HCT116 (cell line): ENCODE data around the gene SPATA16. TPM values are rescaled to one million over a fixed set of nuclear protein-coding genes. Genes with fewer than 3 reads are reported as not detected.

Experiments used
- ATAC-seq: fragments of 200-7000 bp; cut with Tn5 transposase; 2 replicates; pipeline ENCODE4 v1.9.1; 2020; ENCODE audit warnings: mild to moderate bottlenecking, moderate library complexity
- BruUV-seq: library from RNA; stranded (reverse); fragments of 400-500 nt; replicated peaks from 2 replicates; lab custom pipeline; 2021; lab: Mats Ljungman, UMichigan
- CTCF ChIA-PET: fragments of 300-600 bp; sonication (Branson Sonifier 250); formaldehyde crosslinking; loops from one replicate; lab custom pipeline; 2021; ENCODE audit warnings: antibody characterized with exemption; lab: Charles Lee
- POLR2A ChIA-PET: fragments of 300-600, 350-600 bp; sonication (Branson Sonifier 250); formaldehyde crosslinking; loops from one replicate; lab custom pipeline; 2021; ENCODE audit warnings: antibody characterized with exemption; lab: Charles Lee
- RAD21 ChIA-PET, 2 experiments: fragments of 300-600 bp; sonication (Branson Sonifier 250); formaldehyde crosslinking; loops; one replicate each; lab custom pipeline; 2023; ENCODE audit warnings: low total read pairs in 2 of 2; ENCODE audit not compliant: uncharacterized antibody in 2 of 2, unreplicated experiment in 2 of 2, low non-redundant PET in 1 of 2; lab: Charles Lee
- DNase-seq: peaks from one replicate; pipeline ENCODE4 v3.0.0-alpha.2; 2010; ENCODE audit warnings: low read depth, low spot score
- H2AFZ ChIP-seq: fragments of 200-600 bp; shearing (Covaris generic), sonication (generic); 2 replicates; pipeline ENCODE4 v1.6.1; 2017; ENCODE audit warnings: low read depth, mixed run types, mixed read lengths, antibody characterized with exemption, low read length; ENCODE audit not compliant: poor library complexity, severe bottlenecking
- H3K27ac ChIP-seq: 2 replicates; pipeline ENCODE4 v1.5.1; 2012; ENCODE audit warnings: low read depth, low read length
- H3K27me3 ChIP-seq: fragments of 200-600 bp; sonication (generic); 2 replicates; pipeline ENCODE4 v1.6.1; 2016; ENCODE audit warnings: mixed run types, low read length, mixed read lengths; ENCODE audit not compliant: insufficient read depth
- H3K36me3 ChIP-seq, 2 experiments: fragments of 200-500 bp in 1 of 2; fragments of 200-600 bp in 1 of 2; sonication (Bioruptor generic) in 1 of 2; sonication (generic) in 1 of 2; 2 replicates each; pipeline versions ENCODE4 v1.5.1 to v1.6.1; 2014 to 2016; ENCODE audit warnings: low read length in 2 of 2, inconsistent platforms in 1 of 2, mixed read lengths in 1 of 2, mixed run types in 1 of 2; ENCODE audit not compliant: insufficient read depth in 2 of 2, control insufficient read depth in 1 of 2
- H3K4me1 ChIP-seq, 2 experiments: fragments of 200-600 bp in 1 of 2; sonication (generic) in 1 of 2; 2 replicates each; pipeline versions ENCODE4 v1.5.1 to v1.6.1; 2012 to 2017; ENCODE audit warnings: low read length in 2 of 2, inconsistent platforms in 1 of 2, mild to moderate bottlenecking in 1 of 2, mixed read lengths in 1 of 2, mixed run types in 1 of 2, moderate library complexity in 1 of 2; ENCODE audit not compliant: insufficient read depth in 2 of 2, control insufficient read depth in 1 of 2
- H3K4me2 ChIP-seq: fragments of 200-600 bp; sonication (generic); 2 replicates; pipeline ENCODE4 v1.6.1; 2017; ENCODE audit warnings: mixed run types, low read length, mixed read lengths
- H3K4me3 ChIP-seq, 2 experiments: fragments of 200-600 bp in 1 of 2; sonication (generic) in 1 of 2; replicated peaks in 1 of 2; 2 replicates each; pipeline ENCODE4 v1.5.1; 2011 to 2016; ENCODE audit warnings: low read length in 2 of 2, control low read depth in 1 of 2, low read depth in 1 of 2, mild to moderate bottlenecking in 1 of 2, mixed read lengths in 1 of 2, mixed run types in 1 of 2
- H3K79me2 ChIP-seq: fragments of 200-600 bp; sonication (generic); 2 replicates; pipeline ENCODE4 v1.6.1; 2017; ENCODE audit warnings: mild to moderate bottlenecking, mixed run types, low read length, moderate library complexity, mixed read lengths; ENCODE audit not compliant: insufficient read depth
- H3K9ac ChIP-seq: fragments of 200-600 bp; sonication (generic); 2 replicates; pipeline ENCODE4 v1.6.1; 2016; ENCODE audit warnings: low read length, mixed read lengths
- H3K9me2 ChIP-seq: fragments of 200-600 bp; sonication (generic), shearing (Covaris generic); 2 replicates; pipeline ENCODE4 v1.6.1; 2017; ENCODE audit warnings: mixed run types, mild to moderate bottlenecking, moderate library complexity; ENCODE audit not compliant: insufficient read depth
- H3K9me3 ChIP-seq, 2 experiments: fragments of 200-500 bp in 1 of 2; fragments of 200-600 bp in 1 of 2; sonication (Bioruptor generic) in 1 of 2; sonication (generic) in 1 of 2; 2 replicates each; pipeline ENCODE4 v1.6.1; 2014 to 2017; ENCODE audit warnings: low read length in 2 of 2, mixed read lengths in 2 of 2, inconsistent platforms in 1 of 2, low read depth in 1 of 2, mild to moderate bottlenecking in 1 of 2, mixed run types in 1 of 2, moderate library complexity in 1 of 2; ENCODE audit not compliant: control insufficient read depth in 1 of 2, insufficient read depth in 1 of 2
- H4K20me1 ChIP-seq: fragments of 200-600 bp; sonication (generic), shearing (Covaris generic); 2 replicates; pipeline ENCODE4 v1.6.1; 2017; ENCODE audit warnings: mixed run types, mild to moderate bottlenecking, moderate library complexity; ENCODE audit not compliant: insufficient read depth
- ATF3 ChIP-seq: IDR thresholded peaks from 2 replicates; pipeline ENCODE4 v1.6.1; 2012
- CBX3 ChIP-seq: IDR thresholded peaks from 2 replicates; pipeline ENCODE4 v1.6.1; 2012; ENCODE audit warnings: low read depth
- CEBPB ChIP-seq: IDR thresholded peaks from 2 replicates; pipeline ENCODE4 v1.6.1; 2012; ENCODE audit warnings: low read depth
- EGR1 ChIP-seq: IDR thresholded peaks from 2 replicates; pipeline ENCODE4 v1.6.1; 2012; ENCODE audit warnings: low read depth
- ELF1 ChIP-seq: IDR thresholded peaks from 2 replicates; pipeline ENCODE4 v1.6.1; 2012; ENCODE audit warnings: low read depth, borderline replicate concordance
- EZH2 ChIP-seq: fragments of 200-600 bp; sonication (generic); IDR thresholded peaks from 2 replicates; pipeline ENCODE4 v1.6.1; 2017; ENCODE audit warnings: antibody characterized with exemption, mixed run types
- EZH2phosphoT487 ChIP-seq: fragments of 200-600 bp; IDR thresholded peaks from 2 replicates; pipeline ENCODE4 v1.6.1; 2018; ENCODE audit warnings: antibody characterized with exemption, borderline replicate concordance
- FOSL1 ChIP-seq: IDR thresholded peaks from 2 replicates; pipeline ENCODE4 v1.6.1; 2012; ENCODE audit warnings: low read depth
- MAX ChIP-seq: IDR thresholded peaks from 2 replicates; pipeline ENCODE4 v1.6.1; 2012
- POLR2A ChIP-seq: IDR thresholded peaks from 2 replicates; pipeline ENCODE4 v1.7.0; 2011; ENCODE audit warnings: borderline replicate concordance; ENCODE audit not compliant: insufficient read depth, insufficient read length; ENCODE audit errors: extremely low read depth
- POLR2AphosphoS5 ChIP-seq: IDR thresholded peaks from 2 replicates; pipeline ENCODE4 v1.6.1; 2011; ENCODE audit warnings: mild to moderate bottlenecking, low read depth, low read length, moderate library complexity
- RAD21 ChIP-seq: IDR thresholded peaks from 2 replicates; pipeline ENCODE4 v1.6.1; 2012; ENCODE audit warnings: low read depth, mild to moderate bottlenecking
- REST ChIP-seq: IDR thresholded peaks from 2 replicates; pipeline ENCODE4 v1.6.1; 2012; ENCODE audit warnings: low read depth
- SIN3A ChIP-seq: IDR thresholded peaks from 2 replicates; pipeline ENCODE4 v1.6.1; 2012; ENCODE audit warnings: low read depth
- SP1 ChIP-seq: IDR thresholded peaks from 2 replicates; pipeline ENCODE4 v1.6.1; 2012; ENCODE audit warnings: low read depth
- SRF ChIP-seq: IDR thresholded peaks from 2 replicates; pipeline ENCODE4 v1.6.1; 2012; ENCODE audit warnings: low read depth
- TCF7L2 ChIP-seq: IDR thresholded peaks from 2 replicates; pipeline ENCODE4 v1.7.0; 2011; ENCODE audit warnings: borderline replicate concordance, inconsistent platforms; ENCODE audit not compliant: insufficient read depth, insufficient read length; ENCODE audit errors: extremely low read depth
- YY1 ChIP-seq: IDR thresholded peaks from 2 replicates; pipeline ENCODE4 v1.6.1; 2011; ENCODE audit warnings: low read length, low read depth, moderate library complexity, mild to moderate bottlenecking; ENCODE audit not compliant: insufficient replicate concordance; ENCODE audit errors: extremely low read depth
- ZBTB33 ChIP-seq: IDR thresholded peaks from 2 replicates; pipeline ENCODE4 v1.6.1; 2011; ENCODE audit warnings: mild to moderate bottlenecking, low read length, moderate library complexity; ENCODE audit not compliant: insufficient replicate concordance; ENCODE audit errors: extremely low read depth
- ZFX ChIP-seq: fragments of 450-650 bp; IDR thresholded peaks from 2 replicates; pipeline ENCODE4 v1.6.1; 2017
- intact Hi-C: fragments of 100-400 bp; cut with micrococcal nuclease; formaldehyde crosslinking; loops from 2 replicates; pipeline ENCODE4 v1.10.0; 2022
- total RNA-seq: library from RNA; stranded (reverse); gene quantifications from one replicate; pipeline ENCODE4 v1.2.1, GENCODE V29; 2021; ENCODE audit not compliant: unreplicated experiment

Gene SPATA16
- total RNA-seq, 1 experiment from 2014 or later: not detected

- RAD21 ChIA-PET: no interaction called here
- H3K4me1 ChIP-seq: no peaks in the 10 kb centered on the region
- H3K9me2 ChIP-seq: no peaks in the 10 kb centered on the region
- H3K27ac ChIP-seq: no peak overlapping the region
- no peaks in the 10 kb centered on the region for H4K20me1 ChIP-seq
- H3K79me2 ChIP-seq: no peaks in the 10 kb centered on the region
- H2AFZ ChIP-seq: no peak overlapping the region
- ATAC-seq (no peak), DNase-seq (no peak)
- no peak overlapping the region for H3K4me2 ChIP-seq
- no peak for TF ChIP-seq SRF
- TF ChIP-seq EZH2: no peak
- no peak for TF ChIP-seq SP1
- TF ChIP-seq ZBTB33: no peak
- TF ChIP-seq CEBPB: no peak
- TF ChIP-seq CBX3: no peak
- no peak for TF ChIP-seq EZH2phosphoT487
- TF ChIP-seq REST: no peak
- TF ChIP-seq RAD21: no peak
- TF ChIP-seq ATF3: no peak
- no peak for TF ChIP-seq YY1
- TF ChIP-seq MAX: no peak
- no peak for TF ChIP-seq POLR2AphosphoS5
- no peak for TF ChIP-seq POLR2A
- no peak for TF ChIP-seq ZFX
- no peak for TF ChIP-seq FOSL1
- TF ChIP-seq TCF7L2: no peak
- TF ChIP-seq EGR1: no peak
- TF ChIP-seq ELF1: no peak
- TF ChIP-seq SIN3A: no peak
- no peak overlapping the region for H3K9ac ChIP-seq
- intact Hi-C loops: no loop called here
- CTCF ChIA-PET: no interaction called here
- no peak overlapping the region for H3K4me3 ChIP-seq
- H3K27me3 ChIP-seq: no peaks in the 10 kb centered on the region
- no peaks in the 10 kb centered on the region for H3K9me3 ChIP-seq
- POLR2A ChIA-PET: no interaction called here
- BruUV-seq: no TSS peak
- H3K36me3 ChIP-seq: no peaks in the 10 kb centered on the region
These were observed 169.0 kb downstream of the SPATA16 start for GRCh38 chr3:172972067-172972466.
